ENCODE measurements around the gene SUGP2.
A peak's percentile ranks its signal among the peaks of the same experiment; 100 is the strongest.

SUGP2 gene

GRCh38 chr19:18941628-18942354, 91.5 kb downstream of the SUGP2 start:
- DNase-seq (ENCODE audit: low spot score): no peak
- Histone ChIP-seq H3K36me3 (ENCODE audit: low read depth) (peaks cover 32% of the 10 kb centered on the region), H3K4me1 (ENCODE audit: insufficient read depth, poor library complexity, severe bottlenecking) (no peaks in the 10 kb centered on the region), H3K4me3 (ENCODE audit: severe bottlenecking) (no peak overlapping the region), H3K27ac (ENCODE audit: poor library complexity, severe bottlenecking) (peak overlapping the region; percentile 88), H3K9me3 (ENCODE audit: severe bottlenecking) (no peaks in the 10 kb centered on the region), H3K27me3 (ENCODE audit: insufficient read depth, poor library complexity, severe bottlenecking) (no peaks in the 10 kb centered on the region)
- no peak for TF ChIP-seq CTCF (IDR thresholded peaks at IDR 0.05; ENCODE audit: poor library complexity, severe bottlenecking)
- ATAC-seq (ENCODE audit: low read depth): no peak

Data from RWPE2 (cell line).